Muscle layer of duodenum (tissue), 2 donors: ENCODE results near the gene CELSR3.

Experiments used
- H3K27ac ChIP-seq: one replicate; pipeline ENCODE4 v1.7.0; 2013; ENCODE audit warnings: mild to moderate bottlenecking, low read length
- H3K27me3 ChIP-seq: one replicate; pipeline ENCODE4 v1.7.0; 2013; ENCODE audit warnings: low read depth, mild to moderate bottlenecking, control low read depth, low read length
- H3K36me3 ChIP-seq, 2 donors: one replicate each; pipeline ENCODE4 v1.7.0; 2013; ENCODE audit warnings: low read length in 2 of 2, control low read depth in 1 of 2, mild to moderate bottlenecking in 1 of 2; ENCODE audit not compliant: insufficient read depth in 2 of 2, control insufficient read depth in 1 of 2
- H3K4me1 ChIP-seq, 2 donors: one replicate each; pipeline ENCODE4 v1.7.0; 2013; ENCODE audit warnings: low read length in 2 of 2, mild to moderate bottlenecking in 2 of 2, control low read depth in 1 of 2, moderate library complexity in 1 of 2; ENCODE audit not compliant: insufficient read depth in 2 of 2, control insufficient read depth in 1 of 2
- H3K4me3 ChIP-seq, 2 donors: one replicate each; pipeline ENCODE4 v1.7.0; 2013; ENCODE audit warnings: low read length in 2 of 2, low read depth in 1 of 2, mild to moderate bottlenecking in 1 of 2
- H3K9me3 ChIP-seq, 2 donors: one replicate each; pipeline ENCODE4 v1.7.0; 2013; ENCODE audit warnings: low read length in 2 of 2, control low read depth in 1 of 2, mild to moderate bottlenecking in 1 of 2; ENCODE audit not compliant: control insufficient read depth in 1 of 2
- donor health status: healthy.

The CELSR3 gene

GRCh38 chr3:48685603-48686511 lies 23.2 kb upstream of the CELSR3 start, which contains the start of gene NCKIPSD:
Gene NCKIPSD, minus strand, starts transcription at chr3:48685915. Its CDS starts 108 bp downstream, at chr3:48685807.
- peaks cover 36 to 56% of the 10 kb centered on the region in 2 donors for H3K36me3 ChIP-seq
- H3K4me1 ChIP-seq, result peaks cover 3 to 40% of the 10 kb centered on the region in 2 donors
- H3K27me3 ChIP-seq, result no peaks in the 10 kb centered on the region
- H3K9me3 ChIP-seq, result no peaks in the 10 kb centered on the region
- H3K27ac ChIP-seq, result peak within 1 kb of the TSS; percentile 49
- H3K4me3 ChIP-seq, result peak within 1 kb of the TSS; percentile 73 to 79

DNA sequence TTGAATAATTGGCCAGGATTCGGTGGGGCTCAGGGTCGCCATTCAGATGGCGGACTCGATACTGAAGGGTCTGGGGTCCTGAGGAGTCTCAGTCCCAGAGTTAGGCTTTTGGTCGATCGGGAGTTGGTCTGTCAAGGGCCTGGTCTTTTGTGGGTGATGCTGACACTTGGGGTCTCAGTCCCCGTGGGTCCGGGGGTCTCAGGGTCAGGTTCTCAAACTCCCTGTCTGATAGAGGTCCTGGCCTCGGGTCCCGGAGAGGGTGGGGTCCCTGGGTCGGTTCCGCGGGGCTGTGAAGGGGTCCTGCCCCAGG lies 22.6 kb upstream of the CELSR3 start:
- Histone ChIP-seq H3K36me3 (peaks cover 37 to 56% of the 10 kb centered on the region in 2 donors), H3K27ac (peak overlapping the region; percentile 40), H3K4me3 (peak overlapping the region; percentile 73 to 79), H3K9me3 (no peaks in the 10 kb centered on the region), H3K4me1 (peaks cover 3 to 40% of the 10 kb centered on the region in 2 donors), H3K27me3 (no peaks in the 10 kb centered on the region)

- Histone ChIP-seq H3K27me3 (no peaks in the 10 kb centered on the region), H3K36me3 (peaks cover 35 to 56% of the 10 kb centered on the region in 2 donors), H3K4me1 (peaks cover 3 to 40% of the 10 kb centered on the region in 2 donors)
Measured at GRCh38 chr3:48684480-48685143, 21.9 kb upstream of the CELSR3 start.

DNA sequence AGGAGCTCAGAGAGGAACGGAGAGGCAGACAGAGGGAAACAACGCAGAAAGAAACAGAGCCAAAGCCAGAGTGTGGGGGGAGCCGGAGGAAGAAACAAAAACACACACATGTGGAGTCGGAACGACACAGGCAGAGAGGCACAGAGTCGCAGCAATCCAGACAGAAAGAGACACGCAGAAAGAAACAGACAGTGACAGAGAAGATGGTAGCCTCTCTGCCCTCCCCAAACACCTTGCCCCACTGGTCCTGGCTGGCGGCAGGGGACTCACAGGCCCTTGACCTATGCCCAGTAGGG lies 21.3 kb upstream of the CELSR3 start:
- Histone ChIP-seq H3K9me3 (no peaks in the 10 kb centered on the region), H3K27ac (peak overlapping the region; percentile 39), H3K36me3 (peaks cover 38 to 56% of the 10 kb centered on the region in 2 donors), H3K27me3 (no peaks in the 10 kb centered on the region), H3K4me1 (peaks cover 3 to 40% of the 10 kb centered on the region in 2 donors), H3K4me3 (peak overlapping the region; percentile 64 to 73)

More at GRCh38 chr3:48684480-48685143, 21.9 kb upstream of the CELSR3 start:
- peak overlapping the region; percentile 49 for H3K27ac ChIP-seq
- no peaks in the 10 kb centered on the region for H3K9me3 ChIP-seq
- peak overlapping the region; percentile 64 to 73 for H3K4me3 ChIP-seq

DNA sequence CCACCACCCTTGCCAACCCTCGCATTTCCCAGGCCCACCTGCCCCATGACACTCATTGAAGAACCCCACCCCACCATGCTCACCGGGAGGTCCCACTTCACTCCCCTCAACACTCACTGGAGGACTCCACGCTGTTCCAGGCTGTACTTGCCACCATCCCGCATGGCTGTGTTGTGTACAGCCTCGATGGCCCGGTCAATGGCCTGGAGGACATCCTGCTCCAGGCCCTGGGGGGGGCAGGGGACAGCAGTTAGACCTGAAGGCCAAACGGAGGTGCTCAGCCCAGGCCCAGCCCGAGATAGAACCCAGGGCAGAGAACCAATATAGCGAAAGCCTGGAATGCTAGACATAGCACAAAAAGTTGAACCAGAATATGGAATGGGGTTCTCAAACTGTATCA lies 20.1 kb upstream of the CELSR3 start:
- Histone ChIP-seq H3K4me3 (no peak overlapping the region), H3K27me3 (no peaks in the 10 kb centered on the region), H3K27ac (no peak overlapping the region), H3K4me1 (peaks cover 3 to 37% of the 10 kb centered on the region in 2 donors), H3K9me3 (no peaks in the 10 kb centered on the region), H3K36me3 (peaks cover 36 to 56% of the 10 kb centered on the region in 2 donors)

- Histone ChIP-seq H3K27me3 (no peaks in the 10 kb centered on the region), H3K4me1 (peaks cover 3 to 30% of the 10 kb centered on the region in 2 donors), H3K9me3 (no peaks in the 10 kb centered on the region), H3K36me3 (peaks cover 30 to 54% of the 10 kb centered on the region in 2 donors), H3K27ac (no peak overlapping the region), H3K4me3 (no peak overlapping the region)
Measured at GRCh38 chr3:48681974-48682610, 19.4 kb upstream of the CELSR3 start.

- Histone ChIP-seq H3K27me3 (no peaks in the 10 kb centered on the region), H3K36me3 (peaks cover 29 to 53% of the 10 kb centered on the region in 2 donors), H3K9me3 (no peaks in the 10 kb centered on the region)
Measured at GRCh38 chr3:48681541-48681880, 18.8 kb upstream of the CELSR3 start.

DNA sequence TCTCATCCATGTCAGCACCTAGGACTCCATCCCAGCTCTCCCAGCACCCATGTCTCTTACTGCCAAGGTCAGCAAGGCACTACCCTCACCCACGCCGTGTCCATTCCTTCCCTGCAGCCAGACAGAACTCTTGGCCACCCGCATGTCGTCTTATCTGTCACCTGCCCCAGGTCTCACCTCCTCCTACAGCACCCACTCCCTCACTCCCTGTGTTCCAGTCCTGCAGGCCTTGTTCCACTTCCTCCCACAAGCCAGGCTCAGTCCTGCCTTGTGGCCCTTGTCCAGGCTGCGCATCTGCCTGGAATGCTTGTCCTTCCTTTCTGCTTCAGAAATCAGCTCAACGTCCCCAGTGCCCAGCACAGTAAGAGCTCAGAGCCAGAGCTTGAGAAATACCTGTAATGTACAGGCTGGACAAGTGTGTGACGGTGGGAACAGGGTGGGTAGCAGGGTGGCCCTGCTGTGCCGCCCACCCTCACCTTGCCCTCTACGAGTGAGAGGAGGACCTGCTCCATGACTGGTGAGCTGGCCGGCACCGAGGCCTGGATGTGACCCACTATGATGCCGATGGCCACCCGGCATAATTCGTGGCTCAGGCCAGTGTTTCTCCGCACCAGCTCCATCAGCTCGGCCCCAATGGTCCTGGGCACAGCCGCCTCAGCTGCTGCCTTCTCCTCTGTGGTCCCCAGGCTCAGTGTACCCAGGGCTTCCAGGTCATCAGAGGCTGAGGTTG lies 18.3 kb upstream of the CELSR3 start:
- no peaks in the 10 kb centered on the region for H3K9me3 ChIP-seq
- no peaks in the 10 kb centered on the region for H3K27me3 ChIP-seq
- peaks cover 29 to 56% of the 10 kb centered on the region in 2 donors for H3K36me3 ChIP-seq
- no peak overlapping the region for H3K27ac ChIP-seq
- H3K4me1 ChIP-seq, result peaks cover 3 to 20% of the 10 kb centered on the region in 2 donors
- no peak overlapping the region for H3K4me3 ChIP-seq

More at GRCh38 chr3:48681541-48681880, 18.8 kb upstream of the CELSR3 start:
- peaks cover 3 to 25% of the 10 kb centered on the region in 2 donors for H3K4me1 ChIP-seq
- no peak overlapping the region for H3K4me3 ChIP-seq
- no peak overlapping the region for H3K27ac ChIP-seq

DNA sequence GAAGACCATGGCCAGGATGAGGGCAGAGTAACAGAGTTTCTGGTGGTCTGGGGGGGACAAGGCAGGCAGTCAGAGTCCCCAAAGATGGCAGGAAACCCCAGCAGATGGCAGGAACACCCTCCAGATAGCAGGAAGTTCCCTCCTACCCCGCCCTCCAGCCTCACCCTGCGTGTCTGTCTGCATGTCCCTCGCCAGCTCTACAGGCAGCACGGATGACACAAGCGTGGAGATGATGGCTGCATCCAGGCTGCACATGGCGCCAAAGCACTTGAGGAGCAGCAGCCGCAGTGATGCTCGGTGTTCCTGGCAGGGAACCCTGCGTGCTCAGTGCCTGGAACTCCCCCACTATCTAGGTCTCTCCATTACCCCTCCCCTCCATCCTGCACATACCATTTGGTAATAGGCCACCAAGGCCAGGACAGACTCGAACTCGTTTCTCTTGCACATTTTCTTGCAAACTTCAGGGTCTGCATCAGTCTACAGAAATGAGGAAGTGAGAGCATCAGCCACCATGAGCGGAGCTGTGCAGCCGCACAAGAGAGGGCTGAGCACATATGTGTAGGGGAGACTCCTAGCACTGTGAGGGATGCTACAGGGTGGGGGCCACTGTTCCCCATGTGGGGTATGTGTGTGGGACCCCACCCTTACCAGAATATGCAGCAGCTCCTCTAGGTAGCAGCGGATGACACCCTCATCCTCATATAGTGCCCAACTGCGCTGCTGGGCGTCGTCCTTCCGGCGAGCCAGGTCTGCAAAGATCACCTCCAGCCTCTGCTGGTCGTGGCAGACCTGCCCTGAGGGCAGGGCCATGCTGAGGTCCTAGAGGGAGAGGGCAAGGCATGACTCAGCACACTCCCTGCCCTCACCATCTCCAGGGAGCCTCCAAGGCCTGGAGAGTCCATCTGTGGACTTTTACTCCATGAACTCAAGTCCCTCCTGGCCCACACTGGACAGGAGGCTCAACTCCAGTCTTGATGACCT lies 17.0 kb upstream of the CELSR3 start:
- Histone ChIP-seq H3K9me3 (no peaks in the 10 kb centered on the region), H3K4me3 (no peak overlapping the region), H3K4me1 (peaks cover 1 to 17% of the 10 kb centered on the region in 2 donors), H3K36me3 (peaks cover 29 to 61% of the 10 kb centered on the region in 2 donors), H3K27ac (no peak overlapping the region), H3K27me3 (no peaks in the 10 kb centered on the region)
